ENCODE results near the gene PLEKHG3.
"Not testable (repeated sequence)": the region's sequence is repeated elsewhere in the genome, so short reads cannot be mapped to it uniquely, and the experiment has no call there.

PLEKHG3 gene

GRCh38 chr14:64704143-64704742 lies at the start of gene PLEKHG3:
Gene PLEKHG3 (plus strand): TSS chr14:64704424. CDS start chr14:64727632, 23,208 bp downstream.
- peak; percentile 59 for DNase-seq

DNA sequence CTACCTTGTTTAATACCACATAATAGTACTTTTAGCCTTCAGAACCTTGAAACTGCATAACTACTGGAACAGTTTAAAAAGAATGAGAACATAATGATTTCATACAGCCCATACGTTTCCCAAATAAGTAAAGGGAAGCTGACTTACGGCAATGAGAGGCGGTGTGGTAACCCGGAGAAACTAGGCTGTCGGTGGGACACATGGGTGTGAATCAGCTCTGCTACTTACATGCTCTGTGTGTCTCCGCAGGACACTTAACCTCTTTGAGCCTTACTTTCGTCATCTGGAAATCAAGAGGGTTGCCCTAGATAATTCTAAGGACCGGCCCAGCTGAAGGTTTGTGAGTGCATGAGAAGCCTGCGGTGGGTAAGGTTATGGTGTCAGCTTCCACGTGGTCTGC lies 49.3 kb upstream of the PLEKHG3 start:
- no peak for DNase-seq

DNA sequence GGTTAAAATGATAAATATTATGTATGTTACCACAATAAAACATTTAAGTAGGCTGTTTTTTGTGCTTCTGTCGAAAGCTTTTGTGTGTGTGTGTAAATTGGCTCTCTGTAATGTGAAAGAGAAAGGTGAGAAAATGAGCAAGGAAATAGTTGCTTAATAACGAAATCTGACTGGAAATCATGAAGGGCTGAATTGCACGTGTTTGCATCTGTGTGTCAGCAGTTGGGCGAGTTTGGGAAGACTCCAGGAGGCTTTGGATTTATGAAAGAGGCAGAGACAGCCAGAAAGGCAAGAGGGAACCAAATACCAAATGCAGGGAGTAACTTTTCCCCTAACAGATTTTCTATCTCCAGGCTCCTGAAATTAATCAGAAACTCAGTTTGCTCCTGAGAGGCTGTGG lies 47.2 kb upstream of the PLEKHG3 start:
- no peak for DNase-seq

- no peak for DNase-seq
Measured at GRCh38 chr14:64658201-64658600, 46.0 kb upstream of the PLEKHG3 start.

DNA sequence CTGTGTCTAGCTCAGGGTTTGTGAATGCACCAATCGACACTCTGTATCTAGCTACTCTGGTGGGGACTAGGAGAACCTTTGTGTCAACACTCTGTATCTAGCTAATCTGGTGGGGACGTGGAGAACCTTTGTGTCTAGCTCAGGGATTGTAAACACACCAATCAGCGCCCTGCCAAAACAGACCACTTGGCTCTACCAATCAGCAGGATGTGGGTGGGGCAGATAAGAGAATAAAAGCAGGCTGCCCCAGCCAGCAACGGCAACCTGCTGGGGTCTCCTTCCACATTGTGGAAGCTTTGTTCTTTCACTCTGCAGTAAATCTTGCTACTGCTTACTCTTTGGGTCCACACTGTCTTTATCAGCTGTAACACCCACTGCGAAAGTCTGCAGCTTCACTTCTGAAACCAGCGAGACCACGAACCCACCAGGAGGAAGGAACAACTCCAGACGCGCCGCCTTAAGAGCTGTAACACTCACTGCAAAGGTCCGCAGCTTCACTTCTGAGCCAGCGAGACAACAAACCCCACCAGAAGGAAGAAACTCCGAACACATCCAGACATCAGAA lies 45.4 kb upstream of the PLEKHG3 start:
- not testable (repeated sequence) for DNase-seq

DNA sequence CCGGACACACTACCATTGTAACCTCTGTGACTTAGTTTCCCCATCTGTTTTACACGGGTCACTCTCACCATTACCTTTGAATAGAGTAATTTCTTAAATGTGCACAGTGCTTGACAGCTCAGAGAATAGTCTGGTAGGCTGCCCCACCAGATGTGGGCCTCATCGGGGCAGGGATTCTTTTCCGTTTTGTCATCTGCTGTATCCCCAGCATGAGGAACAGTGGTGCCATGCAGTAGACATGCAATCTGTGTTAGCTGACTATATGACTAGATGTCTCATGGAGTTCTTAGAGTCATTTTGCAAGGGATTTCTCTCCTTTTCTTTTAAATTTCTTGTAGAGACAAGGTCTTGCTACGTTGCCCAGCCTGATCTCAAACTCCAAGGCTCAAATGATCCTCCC lies 44.9 kb upstream of the PLEKHG3 start:
- no peak for DNase-seq

GRCh38 chr14:64663174-64663573 lies 41.0 kb upstream of the PLEKHG3 start:
- peak; percentile 56 for DNase-seq

- DNase-seq, result peak; percentile 54
Measured at GRCh38 chr14:64671591-64671990, 32.6 kb upstream of the PLEKHG3 start.

DNA sequence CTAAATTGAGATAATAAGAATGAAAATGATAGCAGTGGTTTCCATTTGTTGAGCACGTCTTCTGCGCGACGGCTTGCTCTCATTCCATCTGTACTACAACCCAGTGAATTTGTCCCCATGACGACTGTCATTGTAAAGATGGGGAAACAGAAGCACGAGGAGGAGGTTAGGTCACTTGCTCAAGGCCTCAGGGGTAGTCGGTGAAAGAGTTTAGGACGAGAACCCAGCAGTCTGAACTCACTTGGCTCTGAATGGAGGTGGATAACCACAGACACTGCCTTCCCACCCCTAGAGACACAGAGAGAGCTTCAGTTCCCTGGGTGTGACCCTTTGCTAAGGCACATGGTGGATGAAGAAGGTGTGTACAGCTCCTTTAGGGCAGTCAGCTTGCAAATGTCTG lies 30.9 kb upstream of the PLEKHG3 start:
- no peak for DNase-seq

GRCh38 chr14:64673748-64674147 lies 30.5 kb upstream of the PLEKHG3 start:
- no peak for DNase-seq

DNA sequence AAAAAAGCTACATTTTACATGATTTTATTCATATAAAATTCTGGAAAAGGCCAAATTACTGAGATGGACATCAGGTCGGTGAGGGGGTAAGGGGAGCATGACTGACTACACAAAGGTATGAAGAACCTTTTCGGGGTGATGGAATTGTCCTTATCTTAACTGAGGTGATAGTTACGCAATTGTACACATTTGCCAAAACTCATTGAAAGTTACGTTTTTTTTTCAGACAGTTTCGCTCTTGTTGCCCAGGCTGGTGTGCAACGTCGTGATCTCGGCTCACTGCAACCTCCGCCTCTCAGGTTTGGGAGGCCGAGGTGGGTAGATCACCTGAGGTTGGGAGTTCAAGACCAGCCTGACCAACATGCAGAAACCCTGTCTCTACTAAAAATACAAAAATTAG lies 29.4 kb upstream of the PLEKHG3 start:
- DNase-seq, result no peak

GRCh38 chr14:64675312-64675711 lies 28.9 kb upstream of the PLEKHG3 start:
- DNase-seq, result no peak

- DNase-seq, result no peak
Measured at GRCh38 chr14:64676410-64677008, 27.7 kb upstream of the PLEKHG3 start.

- no peak for DNase-seq
Measured at GRCh38 chr14:64680013-64680713, 24.1 kb upstream of the PLEKHG3 start.

DNA sequence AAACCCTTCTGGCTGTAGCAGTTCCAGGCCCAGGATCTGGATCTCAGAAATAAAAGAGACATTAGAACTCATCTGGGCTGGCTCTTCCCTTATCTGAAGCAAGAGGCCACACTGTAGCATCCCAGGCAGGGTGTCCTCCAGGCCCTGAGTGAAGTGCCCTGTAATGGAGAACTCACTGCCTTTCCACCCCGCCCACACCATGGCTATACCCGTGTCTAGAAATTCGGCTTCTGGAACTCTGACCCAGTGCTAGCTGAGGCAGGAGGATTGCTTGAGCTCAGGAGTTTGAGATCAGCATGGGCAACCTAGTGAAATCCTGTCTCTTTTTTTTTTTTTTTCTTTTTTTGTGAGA lies 23.5 kb upstream of the PLEKHG3 start:
- DNase-seq, result no peak

DNA sequence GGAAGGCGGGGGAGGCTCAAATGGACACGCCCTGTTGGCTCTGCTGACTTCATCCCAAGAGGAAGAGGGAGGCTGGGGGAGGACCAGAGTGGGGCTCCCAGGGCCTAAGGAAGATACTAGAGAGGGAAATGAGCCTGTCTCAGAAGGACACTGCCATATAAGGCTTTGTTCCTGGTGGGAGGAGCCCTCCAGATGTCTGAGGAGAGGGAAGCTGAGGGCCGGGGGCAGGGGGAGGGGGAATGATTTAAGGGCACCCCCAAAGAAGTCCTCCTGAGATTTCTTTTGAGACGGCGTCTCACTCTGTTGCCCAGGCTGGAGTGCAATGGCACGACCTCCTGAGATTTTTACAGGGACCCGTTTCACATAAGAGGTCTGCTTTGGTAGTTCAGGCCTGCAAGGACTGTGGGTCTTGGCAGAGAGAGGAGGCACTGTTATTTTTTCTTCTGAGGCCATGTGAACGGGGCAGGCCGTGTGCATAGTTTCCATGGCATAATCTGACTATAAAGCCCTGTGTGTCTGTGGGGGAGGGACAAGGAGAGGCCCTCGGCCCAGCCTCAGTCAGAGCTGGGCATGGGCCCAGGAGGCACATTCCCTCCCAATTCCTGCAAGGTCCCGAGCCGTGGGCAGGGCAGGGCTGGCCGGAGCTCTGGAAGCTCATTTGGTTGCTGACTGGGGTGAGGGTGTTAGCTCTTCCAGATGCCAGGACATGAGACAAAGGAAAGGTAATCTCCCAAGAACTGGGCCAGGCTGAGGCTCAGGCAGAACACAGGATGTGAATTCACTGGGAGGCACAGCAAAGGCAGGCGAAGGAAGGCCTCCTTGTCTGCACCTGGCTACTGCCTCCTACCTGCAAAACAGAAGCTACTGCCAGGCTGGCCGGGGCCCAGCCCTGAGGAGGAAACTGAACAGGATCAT lies 22.2 kb upstream of the PLEKHG3 start:
- DNase-seq, result no peak

DNA sequence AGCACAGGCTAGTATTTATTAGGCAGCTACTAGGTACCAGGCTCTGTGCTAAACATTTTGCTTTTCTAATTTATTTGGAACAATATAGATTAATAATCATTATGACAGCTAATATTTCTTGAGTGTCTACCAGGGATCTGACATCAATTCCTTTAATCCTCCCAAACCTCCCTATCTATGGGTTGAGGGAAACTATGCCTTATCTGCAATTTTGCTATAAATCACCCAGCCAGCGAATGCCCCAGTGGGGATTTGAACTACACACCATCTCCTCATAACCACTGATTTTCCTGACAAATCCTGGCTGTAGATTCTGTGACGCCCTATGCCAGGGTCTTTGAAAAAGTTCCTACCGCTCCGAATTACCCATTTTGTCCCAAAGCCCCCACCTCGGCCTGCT lies 21.4 kb upstream of the PLEKHG3 start:
- no peak for DNase-seq

- DNase-seq, result no peak
Measured at GRCh38 chr14:64683264-64683663, 21.0 kb upstream of the PLEKHG3 start.

DNA sequence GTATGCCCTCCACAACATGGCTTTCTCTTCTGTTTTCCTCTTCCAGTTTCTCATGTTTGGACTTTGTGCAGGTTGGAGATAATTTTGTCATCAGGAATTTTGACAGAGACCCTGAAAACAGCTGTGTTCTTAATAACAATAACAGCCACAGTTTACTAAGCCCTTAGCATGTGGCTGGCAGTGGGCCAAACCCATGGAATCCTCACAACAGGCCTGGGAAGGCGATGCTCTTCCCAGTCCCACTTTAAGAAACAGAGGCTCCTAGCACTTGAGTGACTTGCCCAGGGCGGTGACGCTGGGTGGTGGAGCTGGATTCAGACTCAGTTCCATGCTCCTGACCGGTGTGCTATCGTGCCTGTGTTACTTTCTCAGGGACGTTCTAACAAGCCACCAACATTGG lies 20.1 kb upstream of the PLEKHG3 start:
- peak; percentile 28 for DNase-seq

GRCh38 chr14:64685371-64686281 lies 18.6 kb upstream of the PLEKHG3 start:
- DNase-seq, result peak; percentile 22

GRCh38 chr14:64686282-64686615 lies 18.0 kb upstream of the PLEKHG3 start:
- no peak for DNase-seq

- DNase-seq, result no peak
Measured at GRCh38 chr14:64688031-64688430, 16.2 kb upstream of the PLEKHG3 start.
